ENCODE measurements around the gene PGGHG. TPM values are rescaled to one million over a fixed set of nuclear protein-coding genes. Genes with fewer than 3 reads are reported as not detected.
A peak's percentile ranks its signal among the peaks of the same experiment; 100 is the strongest.

Gene PGGHG
- total and polyA plus RNA-seq, 10 of the 15 experiments (the other 5 are each of a cell fraction or from before 2014, with no cell fraction given) = 0.10 to 8.3 (median 1.8) TPM

- Histone ChIP-seq H4K20me1 (ENCODE audit: control insufficient read depth, insufficient read depth) (no peaks in the 10 kb centered on the region), H3K27ac (ENCODE audit: control insufficient read depth, insufficient read depth) (no peak overlapping the region), H3K4me1 (ENCODE audit: control insufficient read depth, insufficient read depth, low read length) (no peaks in the 10 kb centered on the region), H2AFZ (ENCODE audit: control insufficient read depth, low read depth, low read length) (no peak overlapping the region), H3K27me3 (replicated peaks in 1 of 2; ENCODE audit: control insufficient read depth in 2 of 2, insufficient read depth in 2 of 2, low read length in 1 of 2) (no peaks in the 10 kb centered on the region; a peak in 1 of 4 replicates), H3K36me3 (ENCODE audit: control insufficient read depth in 2 of 2, insufficient read depth in 2 of 2, low read length in 1 of 2) (no peaks in the 10 kb centered on the region), H3K79me2 (ENCODE audit: control insufficient read depth, insufficient read depth, low read length) (no peaks in the 10 kb centered on the region), H3K4me2 (ENCODE audit: control insufficient read depth, insufficient read depth) (no peak overlapping the region), H3K9me3 (replicated peaks; ENCODE audit: control insufficient read depth, insufficient read depth, low read length) (no peaks in the 10 kb centered on the region), H3K4me3 (no peak overlapping the region), H3K9ac (ENCODE audit: control insufficient read depth, insufficient read depth, low read length) (no peak overlapping the region)
- in situ Hi-C loops (cut with MboI) = no loop called here
- peak; percentile 11; the same call in 2 of the 3 replicates for ATAC-seq
- FAIRE-seq = no peak
- ChIA-PET RAD21 (ENCODE audit: unreplicated experiment) (no interaction called here), SMC1A (ENCODE audit: uncharacterized antibody, unreplicated experiment) (no interaction called here), POLR2A (no interaction called here), CTCF (no interaction called here)
- no peak for DNase-seq (ENCODE audit: low read depth, low spot score)
- intact Hi-C loops (cut with micrococcal nuclease; ENCODE audit: unreplicated experiment) = no loop called here
- BruUV-seq (replicated peaks) = no TSS peak
- TF ChIP-seq ATF7 (IDR thresholded peaks at IDR 0.05; ENCODE audit: low read depth) (no peak), EED (IDR thresholded peaks at IDR 0.05; ENCODE audit: low read depth) (no peak), SUZ12 (IDR thresholded peaks at IDR 0.05; ENCODE audit: unreplicated experiment) (no peak), ZNF592 (IDR thresholded peaks at IDR 0.05) (no peak), PKNOX1 (IDR thresholded peaks at IDR 0.05) (no peak)
- WGBS (ENCODE audit: insufficient coverage, insufficient replicate concordance, low lambda C conversion rate, missing lambda C conversion rate) = 73% methylated on average over 13 of the region's 13 CpGs
Measured at GRCh38 chr11:297051-297585, 8.2 kb downstream of the PGGHG start.

Data from GM12878 (cell line).